ENCODE data around the gene TENT4B. TPM values are rescaled to one million over a fixed set of nuclear protein-coding genes. Genes with fewer than 3 reads are reported as not detected.

Gene TENT4B
- total RNA-seq, 2 donors from 2014 or later = 15.0 to 15.9 TPM

- no peak for TF ChIP-seq CTCF (IDR thresholded peaks at IDR 0.05)
- Histone ChIP-seq H3K27me3 (replicated peaks; ENCODE audit: insufficient read depth) (no peaks in the 10 kb centered on the region), H3K27ac (peak overlapping the region in 1 of 2 donors; percentile 52), H3K36me3 (no peaks in the 10 kb centered on the region), H3K9me3 (no peaks in the 10 kb centered on the region), H3K4me3 (no peak overlapping the region), H3K4me1 (ENCODE audit: control insufficient read depth in 1 of 2, low read depth in 2 of 2) (peaks cover 14 to 50% of the 10 kb centered on the region in 2 donors)
- DNase-seq (ENCODE audit: low spot score) (no peak), ATAC-seq (ENCODE audit: insufficient number of reproducible peaks, low FRiP score, low read depth) (no peak)
Observed at GRCh38 chr16:50173316-50173715, 20.2 kb downstream of the TENT4B start.

- no peak for ATAC-seq (ENCODE audit: insufficient number of reproducible peaks, low FRiP score, low read depth)
- H3K27me3 ChIP-seq (replicated peaks; ENCODE audit: insufficient read depth) = no peaks in the 10 kb centered on the region
- no peak overlapping the region for H3K4me3 ChIP-seq
- TF ChIP-seq CTCF (IDR thresholded peaks at IDR 0.05) = no peak
- H3K4me1 ChIP-seq (ENCODE audit: control insufficient read depth in 1 of 2, low read depth in 2 of 2) = peaks cover 12 to 23% of the 10 kb centered on the region in 2 donors
- H3K9me3 ChIP-seq = no peaks in the 10 kb centered on the region
- no peaks in the 10 kb centered on the region for H3K36me3 ChIP-seq
- H3K27ac ChIP-seq = no peak overlapping the region
- no peak for DNase-seq (ENCODE audit: low spot score)
Observed at GRCh38 chr16:50178491-50178941, 25.4 kb downstream of the TENT4B start.

GRCh38 chr16:50182441-50182840, 29.3 kb downstream of the TENT4B start:
- Histone ChIP-seq H3K36me3 (no peaks in the 10 kb centered on the region), H3K27me3 (replicated peaks; ENCODE audit: insufficient read depth) (no peaks in the 10 kb centered on the region), H3K27ac (no peak overlapping the region), H3K4me3 (no peak overlapping the region), H3K4me1 (ENCODE audit: control insufficient read depth in 1 of 2, low read depth in 2 of 2) (peaks cover 30 to 47% of the 10 kb centered on the region in 2 donors), H3K9me3 (no peaks in the 10 kb centered on the region)
- DNase-seq (ENCODE audit: low spot score) = no peak
- no peak for TF ChIP-seq CTCF (IDR thresholded peaks at IDR 0.05)
- no peak for ATAC-seq (ENCODE audit: insufficient number of reproducible peaks, low FRiP score, low read depth)

GRCh38 chr16:50183316-50183715, 30.2 kb downstream of the TENT4B start:
- Histone ChIP-seq H3K9me3 (no peaks in the 10 kb centered on the region), H3K27me3 (replicated peaks; ENCODE audit: insufficient read depth) (no peaks in the 10 kb centered on the region), H3K4me3 (no peak overlapping the region), H3K36me3 (no peaks in the 10 kb centered on the region), H3K4me1 (ENCODE audit: control insufficient read depth in 1 of 2, low read depth in 2 of 2) (peaks cover 31 to 55% of the 10 kb centered on the region in 2 donors), H3K27ac (peak overlapping the region; percentile 55 to 68)
- no peak for DNase-seq (ENCODE audit: low spot score)
- peak; percentile 70 for ATAC-seq (ENCODE audit: insufficient number of reproducible peaks, low FRiP score, low read depth)
- TF ChIP-seq CTCF (IDR thresholded peaks at IDR 0.05) = no peak

GRCh38 chr16:50185005-50185505, 31.9 kb downstream of the TENT4B start:
- no peak for TF ChIP-seq CTCF (IDR thresholded peaks at IDR 0.05)
- Histone ChIP-seq H3K36me3 (no peaks in the 10 kb centered on the region), H3K27me3 (replicated peaks; ENCODE audit: insufficient read depth) (no peaks in the 10 kb centered on the region), H3K4me1 (ENCODE audit: control insufficient read depth in 1 of 2, low read depth in 2 of 2) (peaks cover 44 to 73% of the 10 kb centered on the region in 2 donors), H3K27ac (peak overlapping the region; percentile 48 to 68), H3K4me3 (peak overlapping the region; percentile 37), H3K9me3 (no peaks in the 10 kb centered on the region)
- DNase-seq (ENCODE audit: low spot score) = no peak
- no peak for ATAC-seq (ENCODE audit: insufficient number of reproducible peaks, low FRiP score, low read depth)
